ENCODE results near the gene RHOU. TPM values are rescaled to one million over a fixed set of nuclear protein-coding genes. Genes with fewer than 3 reads are reported as not detected.

RHOU gene
- total RNA-seq, 1 donor from 2014 or later = 67.0 TPM

GRCh38 chr1:228781161-228781808, 46.0 kb downstream of the RHOU start:
- H3K27me3 ChIP-seq = no peaks in the 10 kb centered on the region
- H3K4me1 Mint-ChIP-seq = peaks cover 2% of the 10 kb centered on the region
- no peaks in the 10 kb centered on the region for H3K79me2 ChIP-seq (ENCODE audit: low read depth)
- no peaks in the 10 kb centered on the region for H3K36me3 Mint-ChIP-seq
- H3K4me3 Mint-ChIP-seq = no peak overlapping the region
- TF ChIP-seq CTCF (IDR thresholded peaks at IDR 0.05) = no peak
- no peak for TF ChIP-seq EZH2phosphoT487 (IDR thresholded peaks at IDR 0.05)
- TF ChIP-seq EZH2 (IDR thresholded peaks at IDR 0.05) = no peak
- H3F3A ChIP-seq (ENCODE audit: low read depth) = no peaks in the 10 kb centered on the region
- no peak overlapping the region for H3K9ac ChIP-seq
- H3K9me3 ChIP-seq (ENCODE audit: low read depth) = no peaks in the 10 kb centered on the region
- H3K36me3 ChIP-seq = no peaks in the 10 kb centered on the region
- DNase-seq (ENCODE audit: low spot score) = peak; percentile 58
- H3K27me3 Mint-ChIP-seq (ENCODE audit: insufficient read depth, low read depth) = peaks cover 6% of the 10 kb centered on the region
- no peaks in the 10 kb centered on the region for H4K20me1 ChIP-seq (ENCODE audit: low read depth)
- no peaks in the 10 kb centered on the region for H3K9me3 Mint-ChIP-seq
- no peak overlapping the region for H3K27ac ChIP-seq
- peak overlapping the region; percentile 23 for H3K4me2 ChIP-seq
- no peak overlapping the region for H3K4me3 ChIP-seq
- H3K4me1 ChIP-seq = peaks cover 12% of the 10 kb centered on the region
- H3K27ac Mint-ChIP-seq = no peak overlapping the region
- H2AFZ ChIP-seq (replicated peaks) = no peak overlapping the region

GRCh38 chr1:228781809-228782661, 46.8 kb downstream of the RHOU start:
- Histone ChIP-seq H3K4me3 (no peak overlapping the region), H4K20me1 (ENCODE audit: low read depth) (no peaks in the 10 kb centered on the region), H3K9me3 (ENCODE audit: low read depth) (no peaks in the 10 kb centered on the region), H3K36me3 (no peaks in the 10 kb centered on the region), H3K9ac (no peak overlapping the region), H3K4me2 (peak overlapping the region; percentile 23), H3K79me2 (ENCODE audit: low read depth) (no peaks in the 10 kb centered on the region), H3K27ac (no peak overlapping the region), H2AFZ (replicated peaks) (no peak overlapping the region), H3K4me1 (peaks cover 12% of the 10 kb centered on the region), H3F3A (ENCODE audit: low read depth) (no peaks in the 10 kb centered on the region), H3K27me3 (no peaks in the 10 kb centered on the region)
- peaks cover 6% of the 10 kb centered on the region for H3K27me3 Mint-ChIP-seq (ENCODE audit: insufficient read depth, low read depth)
- no peaks in the 10 kb centered on the region for H3K9me3 Mint-ChIP-seq
- H3K27ac Mint-ChIP-seq = no peak overlapping the region
- no peak overlapping the region for H3K4me3 Mint-ChIP-seq
- no peak for DNase-seq (ENCODE audit: low spot score)
- H3K36me3 Mint-ChIP-seq = no peaks in the 10 kb centered on the region
- H3K4me1 Mint-ChIP-seq = peaks cover 2% of the 10 kb centered on the region
- TF ChIP-seq EZH2phosphoT487 (IDR thresholded peaks at IDR 0.05) (no peak), EZH2 (IDR thresholded peaks at IDR 0.05) (no peak), CTCF (IDR thresholded peaks at IDR 0.05) (no peak)

- H2AFZ ChIP-seq (replicated peaks) = no peak overlapping the region
- no peak overlapping the region for H3K27ac ChIP-seq
- TF ChIP-seq EZH2 (IDR thresholded peaks at IDR 0.05) (no peak), CTCF (IDR thresholded peaks at IDR 0.05) (no peak), EZH2phosphoT487 (IDR thresholded peaks at IDR 0.05) (no peak)
- Mint-ChIP-seq H3K4me1 (peaks cover 2% of the 10 kb centered on the region), H3K4me3 (no peak overlapping the region), H3K36me3 (no peaks in the 10 kb centered on the region), H3K27ac (no peak overlapping the region), H3K9me3 (no peaks in the 10 kb centered on the region), H3K27me3 (ENCODE audit: insufficient read depth, low read depth) (peaks cover 6% of the 10 kb centered on the region)
- no peaks in the 10 kb centered on the region for H3K27me3 ChIP-seq
- no peak overlapping the region for H3K9ac ChIP-seq
- DNase-seq (ENCODE audit: low spot score) = no peak
- no peaks in the 10 kb centered on the region for H3K36me3 ChIP-seq
- no peaks in the 10 kb centered on the region for H3F3A ChIP-seq (ENCODE audit: low read depth)
- H3K4me1 ChIP-seq = peaks cover 16% of the 10 kb centered on the region
- H3K4me2 ChIP-seq = no peak overlapping the region
- no peak overlapping the region for H3K4me3 ChIP-seq
- H4K20me1 ChIP-seq (ENCODE audit: low read depth) = no peaks in the 10 kb centered on the region
- H3K9me3 ChIP-seq (ENCODE audit: low read depth) = no peaks in the 10 kb centered on the region
- no peaks in the 10 kb centered on the region for H3K79me2 ChIP-seq (ENCODE audit: low read depth)
Measured at GRCh38 chr1:228782662-228783417, 47.6 kb downstream of the RHOU start.

Data from neural progenitor cell (in vitro differentiated cells).